BJ (cell line): ENCODE results near the gene ARGFX. TPM values are rescaled to one million over a fixed set of nuclear protein-coding genes. Genes with fewer than 3 reads are reported as not detected.
"Not testable (repeated sequence)": the region's sequence is repeated elsewhere in the genome, so short reads cannot be mapped to it uniquely, and the experiment has no call there.

ENCODE experiments used
- CTCF ChIA-PET: fragments of 350-600 bp; formaldehyde crosslinking; extraction: SDS; loops from one replicate; lab custom pipeline; 2021; ENCODE audit warnings: antibody characterized with exemption, inconsistent platforms; lab: Yijun Ruan, JAX
- POLR2A ChIA-PET: fragments of 300-600 bp; sonication (Branson Sonifier 250); formaldehyde crosslinking; extraction: SDS; loops from one replicate; lab custom pipeline; 2021; ENCODE audit warnings: antibody characterized with exemption; lab: Charles Lee
- DNase-seq: peaks from one replicate; pipeline ENCODE4 v3.0.0-alpha.2; 2011; ENCODE audit warnings: low read depth
- H3K27me3 ChIP-seq: 2 replicates; pipeline ENCODE4 v1.6.0; 2011; ENCODE audit warnings: low read length; ENCODE audit not compliant: control insufficient read depth, insufficient read depth
- H3K36me3 ChIP-seq: 2 replicates; pipeline ENCODE4 v1.5.1; 2011; ENCODE audit warnings: low read length; ENCODE audit not compliant: control insufficient read depth, insufficient read depth
- H3K4me3 ChIP-seq: 2 replicates; pipeline ENCODE4 v1.5.1; 2011; ENCODE audit warnings: low read depth, mild to moderate bottlenecking, control low read depth, low read length
- polyA plus RNA-seq: library from polyadenylated mRNA; depleted of rRNA; stranded (reverse); fragments of >200 nt; gene quantifications from 2 replicates; pipeline ENCODE4 v1.2.3, GENCODE V29; 2011; rRNA removed
- TF ChIP-seq, protein P1 (sequence below): IDR thresholded peaks from 2 replicates; pipeline ENCODE4 v1.5.1; 2011; ENCODE audit warnings: low read depth, mild to moderate bottlenecking, control low read depth, inconsistent platforms, low read length, moderate library complexity; ENCODE audit not compliant: insufficient read depth

The ARGFX gene
- polyA plus RNA-seq, 1 experiment: not detected

DNA sequence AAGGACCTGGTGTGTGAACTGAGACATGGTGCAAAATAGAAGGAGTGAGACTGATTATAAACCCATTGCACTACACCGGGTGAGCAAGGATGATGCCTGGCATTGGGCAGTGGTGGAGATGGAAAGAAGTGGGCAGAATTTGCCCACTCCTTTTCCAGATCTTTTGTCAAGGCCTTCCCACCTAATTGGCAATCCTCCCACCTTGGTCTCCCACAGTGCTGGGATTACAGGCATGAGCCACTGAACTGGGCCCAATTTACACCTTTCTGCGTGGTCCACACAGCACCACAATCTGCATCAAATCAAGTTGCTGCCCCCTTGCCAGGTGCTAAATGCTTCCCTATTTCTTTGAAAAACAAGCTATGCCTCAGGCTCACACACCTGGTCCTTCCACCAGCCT, 30.8 kb downstream of the ARGFX start:
- TF ChIP-seq, protein P1, sequence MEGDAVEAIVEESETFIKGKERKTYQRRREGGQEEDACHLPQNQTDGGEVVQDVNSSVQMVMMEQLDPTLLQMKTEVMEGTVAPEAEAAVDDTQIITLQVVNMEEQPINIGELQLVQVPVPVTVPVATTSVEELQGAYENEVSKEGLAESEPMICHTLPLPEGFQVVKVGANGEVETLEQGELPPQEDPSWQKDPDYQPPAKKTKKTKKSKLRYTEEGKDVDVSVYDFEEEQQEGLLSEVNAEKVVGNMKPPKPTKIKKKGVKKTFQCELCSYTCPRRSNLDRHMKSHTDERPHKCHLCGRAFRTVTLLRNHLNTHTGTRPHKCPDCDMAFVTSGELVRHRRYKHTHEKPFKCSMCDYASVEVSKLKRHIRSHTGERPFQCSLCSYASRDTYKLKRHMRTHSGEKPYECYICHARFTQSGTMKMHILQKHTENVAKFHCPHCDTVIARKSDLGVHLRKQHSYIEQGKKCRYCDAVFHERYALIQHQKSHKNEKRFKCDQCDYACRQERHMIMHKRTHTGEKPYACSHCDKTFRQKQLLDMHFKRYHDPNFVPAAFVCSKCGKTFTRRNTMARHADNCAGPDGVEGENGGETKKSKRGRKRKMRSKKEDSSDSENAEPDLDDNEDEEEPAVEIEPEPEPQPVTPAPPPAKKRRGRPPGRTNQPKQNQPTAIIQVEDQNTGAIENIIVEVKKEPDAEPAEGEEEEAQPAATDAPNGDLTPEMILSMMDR: no peak
- no peak overlapping the region for H3K4me3 ChIP-seq
- H3K36me3 ChIP-seq: no peaks in the 10 kb centered on the region
- DNase-seq: no peak
- CTCF ChIA-PET: no interaction called here
- no peaks in the 10 kb centered on the region for H3K27me3 ChIP-seq
- POLR2A ChIA-PET: no interaction called here

DNA sequence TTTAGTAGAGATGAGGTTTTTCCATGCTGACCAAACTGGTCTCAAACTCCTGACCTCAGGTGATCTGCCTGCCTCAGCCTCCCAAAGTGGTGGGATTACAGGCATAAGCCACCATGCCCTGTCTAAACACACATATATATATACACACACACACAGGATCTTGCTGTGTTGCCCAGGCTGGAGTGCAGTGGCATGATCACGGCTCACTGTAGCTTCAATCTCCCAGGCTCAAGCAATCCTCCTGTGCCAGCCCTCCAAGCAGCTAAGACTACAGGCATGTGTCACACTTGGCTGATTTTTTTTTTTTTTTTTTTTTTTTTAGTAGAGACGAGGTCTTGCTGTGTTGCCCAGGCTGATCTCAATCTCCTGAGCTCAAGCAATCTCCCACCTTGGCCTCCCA, 32.2 kb downstream of the ARGFX start:
- H3K36me3 ChIP-seq, DNase-seq, H3K4me3 ChIP-seq, H3K27me3 ChIP-seq, POLR2A ChIA-PET, CTCF ChIA-PET: not testable (repeated sequence)

DNA sequence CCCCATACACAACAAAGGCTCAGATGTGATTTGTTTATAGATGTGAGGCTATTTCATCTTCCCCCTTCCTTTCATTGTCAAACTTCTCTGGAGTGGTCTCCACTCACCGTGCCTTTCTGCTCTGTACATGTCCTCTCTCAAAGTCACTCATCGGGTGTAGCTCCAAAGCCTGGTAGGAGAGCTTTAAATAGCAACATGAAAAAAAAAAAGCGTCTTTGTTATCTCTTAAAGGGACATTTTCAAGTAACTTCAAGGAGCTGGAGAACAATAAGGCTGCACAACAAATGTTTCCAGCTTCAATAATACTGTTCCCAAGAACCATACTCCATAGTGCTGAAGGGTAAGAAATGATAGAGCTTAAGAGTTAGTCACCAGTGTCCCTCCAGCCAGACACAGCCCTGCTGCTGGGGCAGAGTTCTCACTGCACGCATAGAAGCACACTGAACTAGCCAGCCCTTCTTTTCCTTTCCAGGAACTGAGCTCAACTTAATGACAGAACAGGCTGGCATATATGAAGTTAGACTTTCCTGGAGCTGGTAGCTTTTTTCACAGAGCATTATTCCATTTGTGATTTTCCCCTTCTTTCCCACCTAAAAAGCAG, 33.6 kb downstream of the ARGFX start:
- no peak for DNase-seq
- H3K27me3 ChIP-seq: no peaks in the 10 kb centered on the region
- H3K36me3 ChIP-seq: no peaks in the 10 kb centered on the region
- no peak overlapping the region for H3K4me3 ChIP-seq
- CTCF ChIA-PET: interaction anchor here (0.6 kb wide), 1 partner anchor 93 kb away, joined by 4 read pairs; no protein-coding TSS in a partner anchor
- POLR2A ChIA-PET: no interaction called here
- TF ChIP-seq, protein P1: no peak

DNA sequence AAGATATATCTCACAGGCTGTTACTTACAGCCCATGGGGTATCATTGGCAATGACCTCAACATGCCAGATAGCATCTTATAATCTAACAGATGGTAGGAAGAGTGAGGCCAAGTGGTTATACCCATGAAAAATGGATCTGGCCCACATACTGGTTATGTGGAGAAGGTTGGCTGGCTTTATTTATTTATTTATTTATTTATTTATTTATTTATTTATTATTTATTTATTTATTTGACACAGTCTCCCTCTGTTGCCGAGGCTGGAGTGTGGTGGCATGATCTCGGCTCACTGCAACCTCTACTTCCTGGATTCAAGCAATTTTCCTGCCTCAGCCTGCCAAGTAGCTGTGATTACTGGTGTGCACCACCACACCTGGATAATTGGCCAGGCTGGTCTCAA, 37.0 kb downstream of the ARGFX start:
- Histone ChIP-seq H3K27me3 (peaks cover 1% of the 10 kb centered on the region; the same call in 1 of the 2 replicates), H3K36me3 (no peaks in the 10 kb centered on the region), H3K4me3 (no peak overlapping the region)
- TF ChIP-seq, protein P1: no peak
- no peak for DNase-seq
- ChIA-PET CTCF (interaction anchor here (0.8 kb wide), 1 partner anchor 9 kb away, joined by 3 read pairs; no protein-coding TSS in a partner anchor), POLR2A (no interaction called here)

DNA sequence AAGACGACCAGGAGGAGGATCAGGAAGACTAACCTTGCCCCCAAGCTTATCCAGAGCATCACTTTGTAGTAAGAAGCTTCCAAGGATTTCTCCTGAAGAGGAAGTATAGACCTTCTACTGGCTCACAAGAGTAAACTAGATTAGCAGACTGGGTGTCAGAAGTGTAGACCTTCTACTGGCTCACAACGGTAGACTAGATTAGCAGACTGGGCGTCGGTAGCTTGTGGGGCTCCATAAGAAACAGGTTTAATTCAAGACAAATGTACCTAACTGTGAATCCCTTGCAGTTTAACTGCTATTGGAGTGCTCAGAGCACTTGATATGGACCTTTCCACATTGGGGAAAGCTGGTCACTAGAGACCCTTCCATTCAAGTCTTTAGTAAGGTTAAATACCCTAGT, 38.4 kb downstream of the ARGFX start:
- ChIA-PET POLR2A (no interaction called here), CTCF (interaction anchor here (1.3 kb wide), 1 partner anchor 45 kb away, joined by 3 read pairs; no protein-coding TSS in a partner anchor)
- TF ChIP-seq, protein P1: no peak
- no peaks in the 10 kb centered on the region for H3K36me3 ChIP-seq
- no peak for DNase-seq
- H3K27me3 ChIP-seq: peaks cover 1% of the 10 kb centered on the region; the same call in 1 of the 2 replicates
- no peak overlapping the region for H3K4me3 ChIP-seq

Other genes with a start within 250 kb of the ARGFX start
- 1.0 and 2.5 TPM in 2 replicates for gene POLQ, start 22.0 kb upstream of the ARGFX start, polyA plus RNA-seq
- gene FBXO40, start 25.4 kb downstream of the ARGFX start, polyA plus RNA-seq: not detected in 2 replicates
- 3.5 and 3.7 TPM in 2 replicates for gene HCLS1, start 93.0 kb downstream of the ARGFX start, polyA plus RNA-seq
- 17.3 and 21.7 TPM in 2 replicates for gene GOLGB1, start 181.8 kb downstream of the ARGFX start, polyA plus RNA-seq